H9 (cell line): ENCODE measurements around the gene MRPL55. TPM values are rescaled to one million over a fixed set of nuclear protein-coding genes. Genes with fewer than 3 reads are reported as not detected.

Experiments used
- DNase-seq: peaks from one replicate; pipeline ENCODE4 v3.0.0-alpha.2; 2017
- H2AFZ ChIP-seq: one replicate; pipeline ENCODE4 v1.6.1; 2013; ENCODE audit warnings: mild to moderate bottlenecking, low read length, control low read depth, moderate library complexity
- H2AK5ac ChIP-seq: 2 replicates; pipeline ENCODE4 v1.6.1; 2013; ENCODE audit warnings: low read length, control low read depth, mixed read lengths; ENCODE audit not compliant: insufficient read length
- H2BK120ac ChIP-seq: one replicate; pipeline ENCODE4 v1.6.1; 2013; ENCODE audit warnings: low read depth, mild to moderate bottlenecking, low read length, control low read depth, inconsistent platforms; ENCODE audit not compliant: poor library complexity, severe bottlenecking
- H2BK12ac ChIP-seq: 2 replicates; pipeline ENCODE4 v1.6.1; 2013; ENCODE audit warnings: low read length, control low read depth, mixed read lengths, low read depth; ENCODE audit not compliant: insufficient read length
- H2BK15ac ChIP-seq: 2 replicates; pipeline ENCODE4 v1.6.1; 2013; ENCODE audit warnings: low read depth, low read length, control low read depth
- H2BK20ac ChIP-seq: one replicate; pipeline ENCODE4 v1.6.1; 2013; ENCODE audit warnings: low read depth, mild to moderate bottlenecking, low read length, control low read depth, inconsistent platforms; ENCODE audit not compliant: poor library complexity, severe bottlenecking
- H2BK5ac ChIP-seq: 2 replicates; pipeline ENCODE4 v1.6.1; 2013; ENCODE audit warnings: low read length, control low read depth, mixed read lengths; ENCODE audit not compliant: insufficient read length
- H3K14ac ChIP-seq: 2 replicates; pipeline ENCODE4 v1.6.1; 2013; ENCODE audit warnings: low read length, control low read depth; ENCODE audit not compliant: insufficient read depth
- H3K18ac ChIP-seq: 2 replicates; pipeline ENCODE4 v1.6.1; 2013; ENCODE audit warnings: low read depth, mild to moderate bottlenecking, mixed read lengths, low read length, control low read depth; ENCODE audit not compliant: insufficient read length
- H3K23ac ChIP-seq: 2 replicates; pipeline ENCODE4 v1.6.1; 2013; ENCODE audit warnings: low read length, control low read depth, mixed read lengths, low read depth; ENCODE audit not compliant: insufficient read length
- H3K23me2 ChIP-seq: 2 replicates; pipeline ENCODE4 v1.6.1; 2013; ENCODE audit warnings: low read depth, mild to moderate bottlenecking, mixed read lengths, low read length, control low read depth; ENCODE audit not compliant: insufficient read length, poor library complexity, severe bottlenecking
- H3K27ac ChIP-seq: 2 replicates; pipeline ENCODE4 v1.5.1; 2013; ENCODE audit warnings: low read length, control low read depth, mixed read lengths, low read depth; ENCODE audit not compliant: insufficient read length
- H3K27me3 ChIP-seq: 2 replicates; pipeline ENCODE4 v1.6.1; 2013; ENCODE audit warnings: low read length, control low read depth, inconsistent platforms; ENCODE audit not compliant: insufficient read depth
- H3K4ac ChIP-seq: 2 replicates; pipeline ENCODE4 v1.6.1; 2013; ENCODE audit warnings: low read depth, mild to moderate bottlenecking, control low read depth, inconsistent platforms, low read length, moderate library complexity
- H3K4me1 ChIP-seq: 2 replicates; pipeline ENCODE4 v1.6.1; 2013; ENCODE audit warnings: low read length, control low read depth, inconsistent platforms; ENCODE audit not compliant: insufficient read depth
- H3K4me2 ChIP-seq: 2 replicates; pipeline ENCODE4 v1.6.1; 2013; ENCODE audit warnings: low read length, control low read depth, mixed read lengths; ENCODE audit not compliant: insufficient read length, insufficient read depth
- H3K56ac ChIP-seq: 2 replicates; pipeline ENCODE4 v1.6.1; 2013; ENCODE audit warnings: low read depth, mild to moderate bottlenecking, mixed read lengths, low read length, control low read depth; ENCODE audit not compliant: insufficient read length
- H3K79me1 ChIP-seq: 2 replicates; pipeline ENCODE4 v1.6.1; 2013; ENCODE audit warnings: low read depth, mild to moderate bottlenecking, moderate library complexity, low read length, control low read depth, inconsistent platforms; ENCODE audit not compliant: insufficient read depth, poor library complexity, severe bottlenecking
- H3K79me2 ChIP-seq: 2 replicates; pipeline ENCODE4 v1.6.1; 2013; ENCODE audit warnings: low read length, control low read depth, inconsistent platforms; ENCODE audit not compliant: insufficient read depth
- H3K9ac ChIP-seq: 2 replicates; pipeline ENCODE4 v1.6.1; 2013; ENCODE audit warnings: low read length, control low read depth, mixed read lengths; ENCODE audit not compliant: insufficient read length; ENCODE audit errors: extremely low read depth
- H3K9me3 ChIP-seq: one replicate; pipeline ENCODE4 v1.6.1; 2013; ENCODE audit warnings: low read depth, low read length, inconsistent platforms; ENCODE audit not compliant: control insufficient read depth
- H3T11ph ChIP-seq: one replicate; pipeline ENCODE4 v1.6.1; 2013; ENCODE audit warnings: mild to moderate bottlenecking, low read length, control low read depth, inconsistent platforms
- H4K20me1 ChIP-seq: one replicate; pipeline ENCODE4 v1.6.1; 2013; ENCODE audit not compliant: control insufficient read depth, insufficient read length, insufficient read depth
- H4K5ac ChIP-seq: 2 replicates; pipeline ENCODE4 v1.6.1; 2013; ENCODE audit warnings: low read depth, mild to moderate bottlenecking, mixed read lengths, low read length, control low read depth; ENCODE audit not compliant: insufficient read length
- H4K8ac ChIP-seq: replicated peaks from 2 replicates; pipeline ENCODE4 v1.6.1; 2013; ENCODE audit warnings: low read length, control low read depth, mixed read lengths, low read depth; ENCODE audit not compliant: insufficient read length
- H4K91ac ChIP-seq: 2 replicates; pipeline ENCODE4 v1.6.1; 2013; ENCODE audit warnings: low read depth, mild to moderate bottlenecking, moderate library complexity, mixed read lengths, low read length, control low read depth; ENCODE audit not compliant: insufficient read length
- H3K27ac Mint-ChIP-seq, 3 experiments: 2 replicates in 2 of 3; 3 replicates in 1 of 3; pipeline ENCODE4 v1.8.0; 2020 to 2021; ENCODE audit warnings: mixed read lengths in 3 of 3, mild to moderate bottlenecking in 1 of 3, moderate library complexity in 1 of 3
- H3K27me3 Mint-ChIP-seq: 2 replicates; pipeline ENCODE4 v1.8.0; 2021; ENCODE audit warnings: low read depth, mild to moderate bottlenecking, moderate library complexity, mixed read lengths
- H3K36me3 Mint-ChIP-seq, 3 experiments: 2 replicates in 2 of 3; 3 replicates in 1 of 3; pipeline ENCODE4 v1.8.0; 2020 to 2021; ENCODE audit warnings: low read depth in 3 of 3, mixed read lengths in 3 of 3; ENCODE audit not compliant: insufficient read depth in 1 of 3
- H3K4me1 Mint-ChIP-seq, 2 experiments: 2 replicates each; pipeline ENCODE4 v1.8.0; 2020; ENCODE audit warnings: mixed read lengths in 2 of 2
- H3K4me3 Mint-ChIP-seq, 2 experiments: 2 replicates in 1 of 2; 3 replicates in 1 of 2; pipeline ENCODE4 v1.8.0; 2020 to 2021; ENCODE audit warnings: mild to moderate bottlenecking in 2 of 2, mixed read lengths in 2 of 2, moderate library complexity in 1 of 2
- H3K9me3 Mint-ChIP-seq, 2 experiments: 2 replicates in 1 of 2; 3 replicates in 1 of 2; pipeline ENCODE4 v1.8.0; 2020; ENCODE audit warnings: mild to moderate bottlenecking in 2 of 2, mixed read lengths in 2 of 2, moderate library complexity in 1 of 2
- CTCF ChIP-seq: fragments of 200-600 bp; sonication (generic); conservative IDR thresholded peaks from 3 replicates; pipeline ENCODE4 v1.8.0; 2021; ENCODE audit warnings: antibody characterized with exemption, mild to moderate bottlenecking
- WGBS: extraction: QIAGEN DNeasy Blood & Tissue Kit; methylation state at CpG from one replicate; pipeline ENCODE4 v1.1.7; 2013; ENCODE audit warnings: missing lambda C conversion rate, low lambda C conversion rate, mixed read lengths; ENCODE audit not compliant: insufficient read length; ENCODE audit errors: extremely low coverage; 5-methylcytosine and 5-hydroxymethylcytosine counted together
- total RNA-seq: library from RNA; stranded (reverse); gene quantifications from 2 replicates; pipeline ENCODE4 v1.2.1, GENCODE V29; 2021

MRPL55 gene
- total RNA-seq, 1 experiment from 2014 or later: 62.3 TPM

GRCh38 chr1:228064296-228064695, 44.8 kb downstream of the MRPL55 start:
- DNase-seq: peak; percentile 51
- H2AK5ac ChIP-seq: no peak overlapping the region
- no peak overlapping the region for H2BK5ac ChIP-seq
- no peak overlapping the region for H3K4me2 ChIP-seq
- no peaks in the 10 kb centered on the region for H4K20me1 ChIP-seq
- H3K79me2 ChIP-seq: no peaks in the 10 kb centered on the region
- no peaks in the 10 kb centered on the region for H3K79me1 ChIP-seq
- H2BK20ac ChIP-seq: no peak overlapping the region
- H3K9me3 Mint-ChIP-seq: no peaks in the 10 kb centered on the region; a peak in 1 of 5 replicates
- H3K4ac ChIP-seq: no peak overlapping the region
- no peak overlapping the region for H4K5ac ChIP-seq
- peaks cover 5 to 7% of the 10 kb centered on the region in 2 experiments; a peak in 3 of 4 replicates for H3K4me1 Mint-ChIP-seq
- no peak overlapping the region; the same call in 1 of the 2 replicates for H3K14ac ChIP-seq
- no CpG with 5 or more reads among the region's 8 CpGs for WGBS
- H2BK12ac ChIP-seq: no peak overlapping the region
- no peak overlapping the region for H3K56ac ChIP-seq
- no peak overlapping the region for H2BK120ac ChIP-seq
- no peak overlapping the region for H4K8ac ChIP-seq
- H3K18ac ChIP-seq: no peak overlapping the region
- no peak overlapping the region for H4K91ac ChIP-seq
- H3K27ac Mint-ChIP-seq: no peak overlapping the region
- TF ChIP-seq CTCF: no peak
- H3K23me2 ChIP-seq: peaks cover 14% of the 10 kb centered on the region
- no peak overlapping the region for H3K27ac ChIP-seq
- H2AFZ ChIP-seq: no peak overlapping the region
- no peak overlapping the region for H3K23ac ChIP-seq
- H3K36me3 Mint-ChIP-seq: no peaks in the 10 kb centered on the region; a peak in 1 of 7 replicates
- no peak overlapping the region for H3K9ac ChIP-seq
- no peak overlapping the region for H3T11ph ChIP-seq
- no peak overlapping the region for H3K4me3 Mint-ChIP-seq
- H3K27me3 Mint-ChIP-seq: peaks cover 82% of the 10 kb centered on the region
- no peak overlapping the region; the same call in 1 of the 2 replicates for H2BK15ac ChIP-seq
- H3K27me3 ChIP-seq: peaks cover 37% of the 10 kb centered on the region; the same call in 1 of the 2 replicates
- no peaks in the 10 kb centered on the region for H3K4me1 ChIP-seq
- H3K9me3 ChIP-seq: no peaks in the 10 kb centered on the region
